Activated CD4-positive, alpha-beta T cell treated with anti-CD3 and anti-CD28 coated beads, Interleukin-2, amount 50 U/mL, for 48 hours (primary cell): Measurements from ENCODE around the gene ZMAT5.

Source experiments
- DNase-seq, 2 experiments: peaks; one replicate each; pipeline ENCODE4 v3.0.0-alpha.2; 2020

The ZMAT5 gene

DNA sequence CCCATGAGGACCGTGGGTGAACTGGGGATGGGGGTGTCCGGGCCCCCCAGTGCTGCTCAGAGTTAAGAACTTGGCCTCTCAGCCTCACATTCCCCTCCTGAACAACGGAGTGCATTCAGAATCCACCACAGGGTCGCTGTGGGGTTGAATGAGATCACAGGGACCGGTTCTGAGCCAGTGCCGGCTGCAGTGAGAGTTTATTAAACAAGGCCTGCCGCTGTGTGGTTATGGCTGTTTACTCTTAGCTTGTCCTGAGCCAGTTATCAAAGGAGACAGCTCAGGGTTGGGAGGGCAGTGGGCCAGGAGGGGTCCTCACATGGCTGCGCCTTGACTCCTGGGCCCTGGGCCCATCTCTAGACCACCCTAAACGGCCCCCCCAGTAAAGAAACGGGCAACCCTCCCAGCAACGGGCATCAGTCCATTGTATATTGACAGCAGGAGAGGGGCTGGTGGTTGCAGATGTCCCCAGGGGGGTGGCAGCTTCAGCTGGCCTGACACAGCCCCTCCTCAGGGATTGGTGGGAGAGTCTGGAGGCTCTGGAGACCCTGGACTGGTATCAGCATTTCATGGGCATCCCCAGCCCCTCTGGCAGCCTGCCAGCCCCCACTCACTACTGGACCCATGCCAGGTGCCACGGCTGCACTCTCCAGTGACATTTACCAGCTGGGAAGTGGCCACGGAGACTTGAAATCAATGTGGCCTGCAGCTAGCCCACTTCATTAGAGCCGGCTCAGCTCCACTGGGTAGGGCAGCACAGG lies 62.1 kb downstream of the ZMAT5 start:
- DNase-seq = no peak

- DNase-seq = no peak
Observed at GRCh38 chr22:29703569-29704195, 63.1 kb downstream of the ZMAT5 start.

- no peak for DNase-seq
Observed at GRCh38 chr22:29702931-29703501, 63.8 kb downstream of the ZMAT5 start.

GRCh38 chr22:29702000-29702930 lies 64.5 kb downstream of the ZMAT5 start:
- no peak for DNase-seq

GRCh38 chr22:29701155-29701999 lies 65.4 kb downstream of the ZMAT5 start:
- no peak for DNase-seq

- DNase-seq = no peak
Observed at GRCh38 chr22:29700900-29701154, 66.0 kb downstream of the ZMAT5 start.

DNA sequence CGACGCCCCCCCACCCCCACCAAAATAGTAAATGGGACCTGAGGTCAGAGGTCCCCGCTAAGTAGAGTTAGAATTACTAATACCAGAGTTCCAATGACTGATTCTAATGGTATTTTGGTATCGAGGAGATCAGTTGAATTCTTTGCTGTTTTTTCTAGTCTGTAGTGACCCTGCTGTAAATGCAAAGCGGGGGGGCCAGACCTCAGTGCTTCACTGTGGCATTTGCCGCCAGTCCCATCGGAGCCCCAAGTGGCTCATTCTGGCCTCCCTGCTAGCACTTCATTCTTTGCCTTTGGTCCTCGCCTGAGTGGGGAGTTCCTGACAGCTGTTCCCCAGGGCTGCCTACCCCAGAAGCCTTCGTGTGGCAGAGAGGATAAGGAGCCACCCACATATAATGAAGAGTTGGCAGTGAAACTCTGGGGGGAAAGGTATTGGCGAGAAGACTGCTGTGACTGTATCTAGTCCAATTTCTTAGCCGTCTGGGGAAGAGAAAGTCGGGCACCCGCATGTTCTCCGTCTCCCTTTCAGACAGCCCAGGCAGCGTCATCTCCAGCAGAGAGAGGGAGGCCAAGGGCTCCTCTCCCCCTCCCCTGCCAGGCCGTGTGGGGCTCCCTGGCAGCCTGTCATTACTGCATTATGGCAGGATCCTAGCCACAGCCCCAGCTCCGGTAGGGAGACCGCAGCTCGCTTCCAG lies 66.5 kb downstream of the ZMAT5 start:
- DNase-seq = no peak

- DNase-seq = no peak
Observed at GRCh38 chr22:29697853-29698598, 68.8 kb downstream of the ZMAT5 start.

GRCh38 chr22:29695129-29695926 lies 71.5 kb downstream of the ZMAT5 start:
- DNase-seq = no peak

- no peak for DNase-seq
Observed at GRCh38 chr22:29693671-29694070, 73.1 kb downstream of the ZMAT5 start.

DNA sequence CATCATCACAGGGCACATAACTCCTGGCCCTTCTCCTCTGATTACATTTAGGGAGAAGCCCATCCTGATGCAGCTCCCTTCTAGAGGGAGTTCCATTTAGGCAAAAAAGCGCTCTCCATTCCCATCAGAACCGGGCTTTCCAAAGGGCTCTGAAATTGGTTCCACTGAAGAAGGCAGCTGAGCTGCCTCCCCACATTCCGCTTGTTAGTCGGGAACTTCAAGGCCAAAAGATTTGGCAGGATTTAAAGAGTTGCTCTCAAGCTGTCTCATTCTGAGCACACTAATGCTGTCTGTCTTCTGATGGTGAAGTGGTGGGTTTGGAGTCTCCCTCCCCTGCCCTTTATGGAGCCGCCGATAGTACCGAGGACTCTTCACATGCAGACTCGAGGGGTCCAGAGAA lies 73.6 kb downstream of the ZMAT5 start:
- no peak for DNase-seq

- no peak for DNase-seq
Observed at GRCh38 chr22:29692327-29692640, 74.5 kb downstream of the ZMAT5 start.

- no peak for DNase-seq
Observed at GRCh38 chr22:29691636-29692326, 75.0 kb downstream of the ZMAT5 start.

DNA sequence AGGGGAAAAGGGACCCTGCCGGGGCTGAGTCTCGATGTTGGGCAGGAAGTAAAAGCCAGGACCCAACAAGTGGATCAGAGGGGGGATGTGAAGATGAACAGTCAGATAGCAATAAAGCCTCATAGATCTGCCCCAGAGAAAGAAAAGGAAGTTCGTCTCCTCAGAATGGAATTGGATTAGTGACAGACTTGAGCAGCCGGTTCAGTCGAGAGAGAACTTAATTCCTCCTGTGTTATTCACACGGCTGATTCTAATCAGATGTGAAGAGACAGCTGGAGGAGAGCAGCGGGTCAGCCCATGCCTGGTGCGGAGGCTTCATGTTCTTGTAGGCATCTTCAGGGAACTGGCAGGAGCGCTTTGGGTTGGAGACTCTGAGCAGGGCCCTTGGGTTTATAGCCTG lies 76.3 kb downstream of the ZMAT5 start:
- no peak for DNase-seq

DNA sequence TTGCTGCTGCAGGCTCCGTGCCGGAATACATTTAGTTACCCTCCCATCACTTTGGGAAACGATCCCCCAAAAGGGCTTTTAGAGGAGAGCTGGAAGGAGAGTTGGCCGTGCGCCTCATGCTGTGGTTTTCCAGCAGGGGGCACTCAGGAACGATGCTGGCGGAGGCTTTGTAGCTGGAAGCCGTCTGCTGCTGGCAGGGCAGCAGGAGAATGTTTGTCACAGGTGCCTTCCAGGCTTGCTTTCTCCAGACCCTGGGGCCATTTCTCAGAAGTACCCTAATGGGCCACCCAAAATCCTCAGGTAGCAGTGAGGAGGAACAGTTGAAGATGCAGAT lies 77.0 kb downstream of the ZMAT5 start:
- DNase-seq = peak; percentile 51 to 57

- no peak for DNase-seq
Observed at GRCh38 chr22:29689206-29689879, 77.5 kb downstream of the ZMAT5 start.

DNA sequence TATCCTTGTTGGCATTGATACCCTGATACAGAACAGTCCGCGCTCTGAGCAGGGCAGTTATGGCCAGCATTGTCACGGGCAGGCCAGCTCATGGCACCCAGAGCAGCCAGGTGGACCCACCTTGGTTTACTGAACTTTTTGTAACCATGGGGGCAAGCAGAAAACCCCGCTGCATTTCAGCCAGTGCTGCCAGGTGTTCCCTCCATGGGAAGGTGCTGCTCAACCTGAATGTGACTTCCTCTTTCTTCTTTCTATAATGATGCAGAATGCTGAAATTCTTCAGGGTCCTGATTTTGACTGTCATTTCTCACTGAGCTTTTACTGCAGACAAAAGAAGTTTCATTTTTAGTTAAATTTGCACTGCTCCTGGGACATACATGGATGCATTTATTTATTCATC lies 82.6 kb downstream of the ZMAT5 start:
- no peak for DNase-seq

GRCh38 chr22:29683536-29683935 lies 83.3 kb downstream of the ZMAT5 start:
- no peak for DNase-seq
